IPS-15b (cell line): Measurements from ENCODE around the gene PEPD.
A peak's percentile ranks its signal among the peaks of the same experiment; 100 is the strongest.

ENCODE experiments used
- H3K27me3 ChIP-seq: one replicate; pipeline ENCODE4 v1.6.1; 2013; ENCODE audit warnings: low read length; ENCODE audit not compliant: control insufficient read depth, insufficient read depth
- H3K36me3 ChIP-seq: one replicate; pipeline ENCODE4 v1.6.1; 2013; ENCODE audit warnings: low read length; ENCODE audit not compliant: control insufficient read depth, insufficient read depth
- H3K4me1 ChIP-seq: one replicate; pipeline ENCODE4 v1.6.1; 2013; ENCODE audit warnings: mild to moderate bottlenecking, low read length; ENCODE audit not compliant: control insufficient read depth, insufficient read depth
- H3K4me3 ChIP-seq: one replicate; pipeline ENCODE4 v1.5.1; 2013; ENCODE audit warnings: low read depth, low read length
- H3K9ac ChIP-seq: one replicate; pipeline ENCODE4 v1.6.1; 2013; ENCODE audit warnings: low read depth, mild to moderate bottlenecking, low read length
- H3K9me3 ChIP-seq: one replicate; pipeline ENCODE4 v1.6.1; 2013; ENCODE audit warnings: mild to moderate bottlenecking, low read length; ENCODE audit not compliant: control insufficient read depth, insufficient read depth

Gene PEPD

DNA sequence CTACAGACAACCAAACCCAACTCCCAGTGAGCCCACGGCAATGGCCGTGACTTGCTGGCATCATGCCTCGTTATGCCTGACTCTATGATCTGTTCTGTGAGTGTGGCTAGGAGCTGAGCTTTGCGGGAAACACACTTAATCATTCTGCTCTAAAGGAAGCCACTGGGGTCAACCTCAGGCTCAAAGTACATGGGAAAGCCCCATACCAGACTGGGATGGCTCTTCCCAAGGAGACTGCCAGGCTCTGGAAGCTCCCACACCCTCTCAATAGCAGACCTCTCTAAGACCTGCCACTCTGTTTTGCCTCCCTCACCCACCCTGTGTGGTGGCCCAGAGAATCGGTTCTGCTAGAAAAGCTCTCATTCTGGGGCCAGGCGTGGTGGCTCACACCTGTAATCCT is 2.2 kb downstream of the PEPD start:
- peaks cover 9% of the 10 kb centered on the region for H3K4me1 ChIP-seq
- no peaks in the 10 kb centered on the region for H3K27me3 ChIP-seq
- no peaks in the 10 kb centered on the region for H3K36me3 ChIP-seq
- H3K9ac ChIP-seq: no peak overlapping the region
- H3K4me3 ChIP-seq: no peak overlapping the region
- H3K9me3 ChIP-seq: no peaks in the 10 kb centered on the region

- peaks cover 9% of the 10 kb centered on the region for H3K4me1 ChIP-seq
- H3K27me3 ChIP-seq: no peaks in the 10 kb centered on the region
- H3K9me3 ChIP-seq: no peaks in the 10 kb centered on the region
- H3K9ac ChIP-seq: no peak overlapping the region
- H3K4me3 ChIP-seq: no peak overlapping the region
- H3K36me3 ChIP-seq: no peaks in the 10 kb centered on the region
Observed at GRCh38 chr19:33518541-33518940, 3.0 kb downstream of the PEPD start.

DNA sequence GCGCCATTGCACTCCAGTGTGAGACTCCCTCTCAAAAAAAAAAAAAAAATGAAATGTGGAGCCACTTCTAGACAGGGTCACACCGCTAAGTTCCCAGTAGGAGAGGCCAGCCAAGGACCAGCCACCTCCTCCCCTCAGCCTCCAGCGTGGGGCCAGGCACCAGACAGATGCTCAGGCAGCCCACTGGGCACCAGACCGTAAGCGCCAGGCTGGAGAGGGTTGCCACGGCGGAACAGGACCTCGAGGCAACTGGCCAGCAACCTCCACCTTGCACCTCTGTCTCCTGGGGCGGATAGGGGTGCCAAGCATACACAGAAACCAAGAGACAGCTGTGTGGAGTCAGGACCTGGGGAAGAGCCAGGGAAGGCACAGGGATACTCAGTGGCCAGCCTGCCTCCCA is 3.7 kb downstream of the PEPD start:
- H3K9me3 ChIP-seq: no peaks in the 10 kb centered on the region
- peaks cover 9% of the 10 kb centered on the region for H3K4me1 ChIP-seq
- H3K36me3 ChIP-seq: no peaks in the 10 kb centered on the region
- H3K4me3 ChIP-seq: no peak overlapping the region
- no peak overlapping the region for H3K9ac ChIP-seq
- no peaks in the 10 kb centered on the region for H3K27me3 ChIP-seq

- Histone ChIP-seq H3K27me3 (no peaks in the 10 kb centered on the region), H3K9ac (no peak overlapping the region), H3K4me3 (no peak overlapping the region), H3K4me1 (peaks cover 7% of the 10 kb centered on the region), H3K36me3 (no peaks in the 10 kb centered on the region), H3K9me3 (no peaks in the 10 kb centered on the region)
Observed at GRCh38 chr19:33515921-33516320, 5.7 kb downstream of the PEPD start.

- no peak overlapping the region for H3K9ac ChIP-seq
- no peaks in the 10 kb centered on the region for H3K36me3 ChIP-seq
- no peaks in the 10 kb centered on the region for H3K9me3 ChIP-seq
- H3K4me1 ChIP-seq: peaks cover 8% of the 10 kb centered on the region
- no peaks in the 10 kb centered on the region for H3K27me3 ChIP-seq
- no peak overlapping the region for H3K4me3 ChIP-seq
Observed at GRCh38 chr19:33514885-33515551, 6.6 kb downstream of the PEPD start.

DNA sequence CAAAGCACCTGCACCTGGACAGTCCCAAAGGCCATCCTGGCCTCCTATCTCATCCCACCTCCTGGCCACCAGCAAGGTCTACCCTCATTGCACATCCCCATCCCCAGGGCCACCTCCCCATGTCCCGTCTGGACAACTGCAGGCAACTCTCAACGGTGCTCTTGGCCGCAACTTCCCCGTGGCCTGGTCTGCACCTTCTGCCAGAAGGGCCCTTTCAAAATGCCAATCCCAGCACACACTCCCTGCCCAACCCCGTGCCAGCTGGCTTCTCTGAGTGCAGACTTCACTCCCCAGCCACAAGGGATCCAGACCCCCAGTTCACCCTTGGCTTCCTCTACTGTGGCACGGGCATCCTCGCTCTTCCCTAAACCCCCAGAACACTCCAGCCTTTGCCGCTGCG is 8.2 kb downstream of the PEPD start:
- Histone ChIP-seq H3K9me3 (no peaks in the 10 kb centered on the region), H3K4me1 (peaks cover 8% of the 10 kb centered on the region), H3K9ac (no peak overlapping the region), H3K27me3 (no peaks in the 10 kb centered on the region), H3K4me3 (no peak overlapping the region), H3K36me3 (peaks cover 6% of the 10 kb centered on the region)

- H3K36me3 ChIP-seq: peaks cover 6% of the 10 kb centered on the region
- peaks cover 8% of the 10 kb centered on the region for H3K4me1 ChIP-seq
- H3K4me3 ChIP-seq: no peak overlapping the region
- H3K9me3 ChIP-seq: no peaks in the 10 kb centered on the region
- no peak overlapping the region for H3K9ac ChIP-seq
- H3K27me3 ChIP-seq: no peaks in the 10 kb centered on the region
Observed at GRCh38 chr19:33512580-33513137, 8.9 kb downstream of the PEPD start.

DNA sequence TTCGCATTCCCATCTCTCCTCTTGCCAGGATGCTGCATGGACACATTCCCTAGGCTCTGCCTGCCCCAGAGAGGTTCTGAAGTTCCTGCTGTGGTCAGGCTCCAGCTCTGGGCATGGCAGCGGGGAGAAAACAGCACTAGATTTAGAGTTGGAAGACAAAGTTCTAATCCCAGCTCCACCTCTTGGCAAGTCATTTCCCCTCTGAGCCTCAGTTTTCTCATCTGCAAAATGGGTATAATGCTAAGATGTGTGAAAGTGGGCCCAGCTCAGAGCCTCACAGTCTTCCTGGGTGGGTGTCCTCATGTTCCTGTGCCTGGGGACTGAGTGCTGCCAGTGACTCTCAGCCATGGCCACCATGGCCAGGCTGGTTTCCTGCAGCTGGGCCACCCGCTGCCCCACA is 9.6 kb downstream of the PEPD start:
- Histone ChIP-seq H3K9me3 (no peaks in the 10 kb centered on the region), H3K27me3 (no peaks in the 10 kb centered on the region), H3K4me1 (peaks cover 8% of the 10 kb centered on the region), H3K36me3 (peaks cover 6% of the 10 kb centered on the region), H3K4me3 (no peak overlapping the region), H3K9ac (no peak overlapping the region)

DNA sequence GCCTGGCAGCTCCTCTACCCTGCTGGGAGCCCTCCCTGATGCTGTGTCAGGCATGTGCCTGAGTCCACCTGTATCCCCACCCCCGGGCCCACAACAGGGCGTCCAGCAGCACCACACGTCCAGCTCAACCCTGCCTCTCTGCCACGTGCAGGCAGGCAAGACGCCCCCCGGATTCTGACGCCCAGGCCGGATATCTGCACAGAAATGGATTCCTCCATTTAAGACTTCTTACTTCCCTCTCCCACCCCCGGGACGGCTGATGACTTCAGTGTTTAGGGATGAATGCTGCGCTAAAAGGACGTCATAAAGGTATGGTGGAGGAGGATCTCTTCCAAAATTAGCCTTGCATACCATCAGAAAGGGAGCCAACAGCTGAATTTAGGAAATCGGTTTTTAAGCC is 10.2 kb downstream of the PEPD start:
- Histone ChIP-seq H3K27me3 (no peaks in the 10 kb centered on the region), H3K4me3 (no peak overlapping the region), H3K9me3 (no peaks in the 10 kb centered on the region), H3K9ac (peak overlapping the region; percentile 12), H3K36me3 (peaks cover 6% of the 10 kb centered on the region), H3K4me1 (peaks cover 8% of the 10 kb centered on the region)

DNA sequence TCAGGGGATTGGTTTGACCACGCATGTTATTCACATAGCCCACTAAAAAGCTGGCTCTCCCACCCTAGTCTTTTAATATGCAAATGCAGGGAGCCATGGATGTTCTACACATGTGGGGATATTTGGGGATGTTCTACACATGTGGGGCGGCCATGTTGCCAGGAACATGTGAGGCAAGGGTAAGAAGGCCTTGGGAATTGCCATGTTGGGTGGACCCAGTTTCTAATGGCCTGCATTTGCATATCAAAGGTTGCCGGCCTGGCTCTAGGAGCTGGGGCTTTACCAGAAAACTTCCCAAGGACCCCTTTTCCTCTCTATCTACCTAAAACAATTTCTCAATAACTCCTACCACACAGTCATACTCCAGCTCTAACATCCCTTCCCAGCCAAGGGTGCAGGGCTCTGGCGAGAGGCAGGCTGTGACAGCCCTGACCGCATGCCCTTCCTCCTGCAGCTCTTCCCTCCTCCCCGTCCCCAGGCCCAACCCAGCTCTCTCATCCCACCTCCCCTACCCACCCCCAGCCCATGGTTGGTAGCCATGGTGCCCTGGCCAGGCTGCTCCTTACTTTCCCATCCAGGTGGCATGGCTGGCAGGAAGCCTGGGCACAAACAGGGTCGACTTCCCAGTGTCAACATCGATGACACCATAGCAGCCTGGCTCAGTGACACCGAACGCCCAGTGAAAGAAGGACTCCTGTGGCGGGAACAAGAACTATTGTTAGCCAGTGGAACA is 11.0 kb downstream of the PEPD start:
- Histone ChIP-seq H3K4me3 (no peak overlapping the region), H3K9ac (no peak overlapping the region), H3K4me1 (peaks cover 8% of the 10 kb centered on the region), H3K36me3 (peaks cover 6% of the 10 kb centered on the region), H3K9me3 (no peaks in the 10 kb centered on the region), H3K27me3 (no peaks in the 10 kb centered on the region)

DNA sequence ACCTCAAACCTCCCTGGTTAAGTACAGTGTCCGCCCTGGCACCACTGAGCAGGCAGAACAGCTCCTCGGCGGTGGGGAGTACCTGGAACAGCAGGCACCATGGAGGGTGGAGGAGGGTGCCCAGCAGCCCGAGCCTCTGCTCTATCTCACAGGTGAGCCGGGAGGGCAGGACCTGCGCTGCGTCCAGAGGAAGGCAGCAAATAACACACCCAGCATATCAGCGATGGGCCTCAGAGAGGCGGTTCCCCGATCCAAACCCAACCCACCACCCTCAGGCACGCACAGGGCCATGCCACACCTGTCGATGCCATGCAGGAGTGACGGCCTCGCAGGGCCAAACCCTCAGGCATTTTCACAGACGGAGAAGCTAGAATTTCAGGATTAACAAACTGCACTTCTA is 11.8 kb downstream of the PEPD start:
- no peaks in the 10 kb centered on the region for H3K27me3 ChIP-seq
- no peak overlapping the region for H3K4me3 ChIP-seq
- H3K9me3 ChIP-seq: no peaks in the 10 kb centered on the region
- no peak overlapping the region for H3K9ac ChIP-seq
- peaks cover 6% of the 10 kb centered on the region for H3K36me3 ChIP-seq
- peaks cover 8% of the 10 kb centered on the region for H3K4me1 ChIP-seq
